KG1 (cell line): ENCODE results near the gene DDX5.

Source experiments
- DNase-seq: peaks from one replicate; lab custom pipeline; 2025; lab: John Stamatoyannopoulos, UW

DDX5 gene

GRCh38 chr17:64506201-64506575, at the start of gene DDX5:
TSS of gene DDX5 (minus strand) at chr17:64506289. CDS start at chr17:64506119, 170 bp downstream.
- DNase-seq, result peak; percentile 93

DNA sequence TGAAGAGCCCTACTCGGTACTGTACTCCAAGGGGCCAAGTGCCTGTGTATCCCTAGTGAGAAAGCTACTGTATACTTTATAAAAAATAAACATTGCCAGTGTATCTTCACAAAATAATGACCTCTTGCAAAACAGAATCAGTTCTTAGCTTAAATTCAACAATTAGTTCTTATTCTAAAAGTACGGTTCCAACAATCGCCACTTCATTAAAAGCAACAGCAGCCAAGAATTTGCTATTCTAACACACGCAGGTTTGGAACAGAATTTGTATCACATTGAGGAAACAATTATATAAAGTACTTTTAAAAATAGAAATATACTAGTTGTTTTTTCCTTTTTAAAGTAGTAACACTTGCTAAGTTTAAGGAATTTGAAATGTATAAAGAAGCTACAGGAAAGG, 49.2 kb upstream of the DDX5 start:
- DNase-seq, result no peak

DNA sequence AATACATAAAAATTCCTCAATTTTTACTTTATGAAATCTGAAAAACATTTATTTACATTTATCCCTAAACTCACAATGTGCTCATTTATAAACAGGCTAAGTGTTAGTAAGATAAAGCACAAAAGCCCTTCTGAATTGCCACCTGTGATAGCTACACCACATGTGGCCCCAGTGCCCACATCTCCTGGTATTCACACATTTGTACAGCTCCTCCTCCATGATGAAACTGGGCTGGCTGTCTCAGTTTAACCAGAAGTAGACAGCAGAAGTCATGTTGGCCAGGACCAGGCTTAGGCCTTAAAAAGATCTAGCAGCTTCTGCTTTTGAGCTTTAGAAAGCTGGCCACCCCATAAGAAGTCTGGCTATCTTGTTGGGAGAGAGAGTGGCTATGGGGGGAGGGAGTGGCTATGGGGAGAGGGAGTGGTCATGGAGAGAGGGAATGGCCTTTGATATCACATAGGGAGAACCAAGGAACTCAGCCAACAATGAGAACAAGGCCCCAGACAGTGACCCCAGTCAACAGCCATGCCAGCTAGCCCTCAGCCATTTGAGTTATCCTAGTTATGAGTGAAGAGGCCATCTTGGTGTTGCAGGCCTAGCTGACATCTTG, 48.0 kb upstream of the DDX5 start:
- no peak for DNase-seq

GRCh38 chr17:64551461-64551860, 45.4 kb upstream of the DDX5 start:
- no peak for DNase-seq

GRCh38 chr17:64547319-64547718, 41.2 kb upstream of the DDX5 start:
- DNase-seq, result no peak

DNA sequence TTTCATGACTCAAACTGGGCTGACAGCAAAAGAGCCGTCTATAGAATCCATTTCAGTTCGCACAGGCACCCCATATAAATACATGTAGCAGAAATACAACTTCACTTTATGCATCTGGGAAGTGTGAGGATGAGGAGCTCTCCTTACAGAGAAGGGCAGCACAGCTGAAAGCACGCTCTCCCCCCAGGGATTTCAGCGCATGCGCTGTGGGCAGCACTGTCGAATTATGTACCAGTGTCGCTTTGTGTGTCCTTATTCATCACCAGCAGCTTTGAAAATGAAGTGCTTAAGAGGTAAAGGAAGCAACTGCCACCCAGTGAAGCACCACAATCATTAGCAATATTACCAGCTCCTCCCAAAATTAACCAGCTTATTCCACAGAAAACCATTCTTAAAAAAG, 40.6 kb upstream of the DDX5 start:
- no peak for DNase-seq

DNA sequence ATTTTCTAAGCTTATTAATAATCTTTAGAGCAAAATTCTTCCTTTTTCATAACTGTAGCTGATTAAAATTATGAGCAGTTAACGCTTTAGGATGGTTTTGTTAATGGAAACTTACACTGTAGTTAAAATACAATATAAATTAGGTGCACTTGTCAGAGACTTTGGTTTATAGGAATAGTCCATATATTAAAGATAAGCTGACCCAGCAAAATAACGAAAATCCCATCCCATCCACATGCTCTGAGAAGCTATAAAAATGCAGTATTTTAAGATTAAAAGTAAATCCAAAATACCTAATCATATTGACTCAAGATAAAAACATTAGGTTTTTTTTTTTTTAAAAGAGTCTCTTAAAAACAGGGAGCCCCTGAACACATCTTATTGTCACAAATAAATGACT, 38.7 kb upstream of the DDX5 start:
- no peak for DNase-seq

DNA sequence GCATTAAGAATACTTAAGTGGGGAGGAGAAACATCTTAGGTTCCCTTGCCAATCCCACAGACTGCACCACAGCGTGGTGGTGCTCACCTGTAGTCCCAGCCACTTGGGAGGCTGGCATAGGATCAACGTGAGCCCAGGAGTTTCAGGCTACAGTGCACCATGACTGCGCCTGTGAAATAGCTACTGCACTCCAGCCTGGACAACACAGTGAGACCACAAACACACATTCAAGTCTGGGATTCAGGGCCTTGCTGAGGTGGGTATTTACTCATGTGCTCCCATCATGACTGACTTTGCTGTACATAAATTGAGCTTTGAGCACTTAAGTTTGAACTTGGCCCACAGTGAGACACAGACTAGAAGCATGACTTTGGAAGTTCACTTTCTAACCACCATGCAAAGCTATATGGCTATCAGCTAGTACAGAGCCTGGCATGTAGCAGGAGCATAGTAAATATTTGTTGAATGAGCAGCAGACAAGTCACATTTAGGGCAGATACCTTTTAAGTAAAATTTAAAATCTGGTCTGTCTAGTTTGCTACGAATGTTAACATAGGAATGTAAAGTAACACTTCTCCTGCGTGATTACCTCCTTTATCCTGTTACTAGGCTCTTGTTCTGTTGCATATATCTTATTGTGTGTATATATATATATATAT, 34.2 kb upstream of the DDX5 start:
- no peak for DNase-seq

GRCh38 chr17:64538508-64539130, 32.5 kb upstream of the DDX5 start:
- DNase-seq, result no peak

GRCh38 chr17:64537488-64537887, 31.4 kb upstream of the DDX5 start:
- no peak for DNase-seq

DNA sequence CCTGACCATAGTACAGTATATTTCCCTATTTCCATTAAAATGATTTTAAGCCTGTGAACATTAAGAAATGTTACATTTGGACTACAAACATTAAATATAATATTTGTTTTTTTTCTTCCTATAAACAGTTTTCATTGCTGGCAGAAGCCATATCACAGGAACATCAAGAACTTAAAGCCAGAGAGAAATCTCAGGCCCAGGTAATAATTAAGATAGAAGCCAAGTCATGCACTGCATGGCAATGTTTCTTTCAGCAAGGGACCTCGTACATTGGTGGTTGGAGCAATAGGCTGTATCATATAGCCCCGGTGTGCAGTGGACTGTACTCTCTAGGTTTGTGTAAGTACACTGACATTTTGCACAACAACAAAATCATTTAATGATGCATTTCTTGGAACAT, 30.8 kb upstream of the DDX5 start:
- no peak for DNase-seq

- no peak for DNase-seq
Measured at GRCh38 chr17:64535357-64535756, 29.3 kb upstream of the DDX5 start.

GRCh38 chr17:64534187-64534586, 28.1 kb upstream of the DDX5 start:
- no peak for DNase-seq

GRCh38 chr17:64533784-64534183, 27.7 kb upstream of the DDX5 start:
- DNase-seq, result no peak

DNA sequence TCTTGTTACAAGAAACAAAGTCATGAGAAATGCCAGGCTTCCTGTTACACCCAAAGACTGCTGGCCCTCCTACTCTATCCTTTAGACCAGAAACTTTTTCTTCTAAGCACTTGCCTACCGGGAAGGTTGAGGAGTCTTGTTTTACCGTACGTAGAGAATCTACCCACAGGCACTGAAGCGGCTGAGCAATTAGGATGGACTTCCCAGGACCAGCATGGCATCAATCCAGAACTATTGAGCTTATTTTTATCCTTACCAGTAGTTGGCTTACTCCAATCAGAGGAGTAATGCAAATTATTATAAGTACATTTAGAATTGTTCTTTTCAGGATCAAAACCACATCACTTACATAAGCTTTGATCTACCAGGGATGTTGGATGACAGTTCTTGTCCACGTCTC, 26.3 kb upstream of the DDX5 start:
- DNase-seq, result no peak

DNA sequence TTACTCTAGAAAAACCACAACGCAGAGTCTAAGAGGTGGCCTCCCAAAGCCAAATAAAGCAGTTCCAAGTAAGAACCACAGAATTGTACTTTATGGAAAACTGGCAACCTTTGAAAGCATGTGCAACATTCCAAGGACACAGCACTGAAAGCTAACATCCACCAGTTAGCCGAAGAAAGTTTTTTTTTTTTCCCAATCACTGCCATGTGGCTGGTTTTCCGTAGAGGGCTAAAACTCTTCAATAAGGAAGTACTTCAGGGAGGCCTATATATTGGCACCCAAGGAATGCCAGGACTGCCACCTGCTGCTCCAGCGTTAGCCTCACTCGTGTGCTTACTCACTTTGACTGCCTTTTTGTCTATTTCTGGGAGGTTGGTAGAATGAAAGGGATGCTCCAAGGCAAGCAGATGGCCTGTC, 25.9 kb upstream of the DDX5 start:
- no peak for DNase-seq

- no peak for DNase-seq
Measured at GRCh38 chr17:64529221-64529620, 23.1 kb upstream of the DDX5 start.

- DNase-seq, result no peak
Measured at GRCh38 chr17:64527914-64528313, 21.8 kb upstream of the DDX5 start.

GRCh38 chr17:64520359-64520758, 14.3 kb upstream of the DDX5 start:
- no peak for DNase-seq

- no peak for DNase-seq
Measured at GRCh38 chr17:64519601-64520000, 13.5 kb upstream of the DDX5 start.

GRCh38 chr17:64515829-64516228, 9.7 kb upstream of the DDX5 start:
- DNase-seq, result no peak

- no peak for DNase-seq
Measured at GRCh38 chr17:64515419-64515818, 9.3 kb upstream of the DDX5 start.

DNA sequence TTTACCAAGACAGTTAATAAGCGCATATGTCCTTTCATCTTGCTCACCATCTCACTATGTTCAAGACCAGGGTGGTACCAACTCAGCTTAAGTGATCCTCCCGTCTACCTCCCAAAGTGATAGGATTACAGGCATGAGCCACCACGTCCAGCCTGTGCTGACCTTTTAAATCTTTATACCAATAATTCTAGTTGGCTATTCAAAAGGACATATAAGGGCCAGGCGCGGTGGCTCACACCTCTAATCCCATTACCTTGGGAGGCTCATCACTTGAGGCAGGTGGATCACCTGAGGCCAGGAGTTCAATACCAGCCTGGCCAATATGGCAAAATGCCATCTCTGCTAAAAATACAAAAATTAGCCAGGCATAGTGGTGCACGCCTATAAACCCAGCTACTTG, 3.1 kb upstream of the DDX5 start:
- no peak for DNase-seq

- no peak for DNase-seq
Measured at GRCh38 chr17:64508683-64509082, 2.6 kb upstream of the DDX5 start.
